Endothelial cell of umbilical vein (primary cell): ENCODE results near the gene CDK6. TPM values are rescaled to one million over a fixed set of nuclear protein-coding genes. Genes with fewer than 3 reads are reported as not detected.

Experiments
- BruUV-seq: library from RNA; stranded (reverse); fragments of 400-500 nt; replicated peaks from 2 replicates; lab custom pipeline; 2021; lab: Mats Ljungman, UMichigan
- CTCF ChIA-PET: fragments of 300-600, 350-600 bp; sonication (Branson Sonifier 250); formaldehyde crosslinking; loops from one replicate; lab custom pipeline; 2021; ENCODE audit warnings: antibody characterized with exemption, inconsistent platforms; lab: Charles Lee
- POLR2A ChIA-PET: fragments of 300-600, 350-600 bp; sonication (Branson Sonifier 250); formaldehyde crosslinking; loops from one replicate; lab custom pipeline; 2021; ENCODE audit warnings: antibody characterized with exemption, inconsistent platforms; lab: Charles Lee
- DNase-seq: peaks from one replicate; pipeline ENCODE4 v3.0.0-alpha.2; 2011; ENCODE audit warnings: low read depth, low spot score
- FAIRE-seq: peaks from 2 replicates; lab custom pipeline; 2011; peaks lifted over from hg19 to GRCh38; lab: Jason Lieb, UNC
- H2AFZ ChIP-seq: 2 replicates; pipeline ENCODE4 v1.6.0; 2012; ENCODE audit warnings: low read depth, low read length, control low read depth, inconsistent platforms
- H3K27ac ChIP-seq: 2 replicates; pipeline ENCODE4 v1.5.1; 2011; ENCODE audit warnings: low read depth, mild to moderate bottlenecking, control low read depth, low read length, moderate library complexity; ENCODE audit not compliant: insufficient read depth
- H3K27me3 ChIP-seq, 2 experiments: 2 replicates each; pipeline versions ENCODE4 v1.6.0 to v1.6.1; 2011; ENCODE audit warnings: low read length in 2 of 2, mixed read lengths in 1 of 2; ENCODE audit not compliant: control insufficient read depth in 2 of 2, insufficient read depth in 2 of 2
- H3K36me3 ChIP-seq, 2 experiments: 2 replicates in 1 of 2; 3 replicates in 1 of 2; pipeline ENCODE4 v1.5.1; 2011; ENCODE audit warnings: low read length in 2 of 2, mild to moderate bottlenecking in 1 of 2, moderate library complexity in 1 of 2; ENCODE audit not compliant: control insufficient read depth in 2 of 2, insufficient read depth in 2 of 2; ENCODE audit errors: extremely low read depth in 1 of 2
- H3K4me1 ChIP-seq: 3 replicates; pipeline ENCODE4 v1.5.1; 2011; ENCODE audit warnings: mild to moderate bottlenecking, low read length; ENCODE audit not compliant: control insufficient read depth, insufficient read depth; ENCODE audit errors: extremely low read depth
- H3K4me2 ChIP-seq: 2 replicates; pipeline ENCODE4 v1.6.1; 2011; ENCODE audit warnings: low read length, control low read depth, mixed read lengths; ENCODE audit not compliant: insufficient read depth
- H3K4me3 ChIP-seq, 3 experiments: fragments of 200-600 bp in 1 of 3; sonication (generic), shearing (Covaris generic) in 1 of 3; replicated peaks in 1 of 3; 2 replicates each; pipeline ENCODE4 v1.5.1; 2011 to 2016; ENCODE audit warnings: control low read depth in 3 of 3, low read length in 3 of 3, mild to moderate bottlenecking in 2 of 3, inconsistent platforms in 1 of 3, low read depth in 1 of 3, moderate library complexity in 1 of 3; ENCODE audit not compliant: insufficient read depth in 1 of 3
- H3K79me2 ChIP-seq: 2 replicates; pipeline ENCODE4 v1.6.0; 2012; ENCODE audit warnings: low read length, inconsistent platforms; ENCODE audit not compliant: control insufficient read depth, insufficient read depth
- H3K9ac ChIP-seq: replicated peaks from 2 replicates; pipeline ENCODE3; 2011; ENCODE audit warnings: low read length, control low read depth; ENCODE audit not compliant: insufficient read depth; ENCODE audit errors: extremely low read depth
- H3K9me1 ChIP-seq: replicated peaks from 3 replicates; pipeline ENCODE4 v1.6.0; 2011; ENCODE audit warnings: mild to moderate bottlenecking, low read length; ENCODE audit not compliant: control insufficient read depth, insufficient read depth; ENCODE audit errors: extremely low read depth
- H3K9me3 ChIP-seq: replicated peaks from 2 replicates; pipeline ENCODE4 v1.5.1; 2012; ENCODE audit warnings: low read length, inconsistent platforms; ENCODE audit not compliant: control insufficient read depth, insufficient read depth
- H4K20me1 ChIP-seq: replicated peaks from 2 replicates; pipeline ENCODE3; 2011; ENCODE audit warnings: mild to moderate bottlenecking, low read length; ENCODE audit not compliant: control insufficient read depth, insufficient read depth; ENCODE audit errors: extremely low read depth
- EZH2 ChIP-seq: IDR thresholded peaks from 2 replicates; pipeline ENCODE4 v1.6.1; 2012; ENCODE audit warnings: borderline replicate concordance, low read depth, mild to moderate bottlenecking, moderate library complexity, low read length, inconsistent platforms; ENCODE audit not compliant: severe bottlenecking
- FOS ChIP-seq: IDR thresholded peaks from 2 replicates; pipeline ENCODE4 v1.6.1; 2011; ENCODE audit warnings: mild to moderate bottlenecking, low read length, moderate library complexity, borderline replicate concordance; ENCODE audit not compliant: insufficient read depth
- GATA2 ChIP-seq: IDR thresholded peaks from 2 replicates; pipeline ENCODE4 v1.7.0; 2011; ENCODE audit warnings: low read depth, mild to moderate bottlenecking, moderate library complexity, mixed read lengths, low read length; ENCODE audit not compliant: insufficient read length, insufficient read depth
- JUN ChIP-seq: IDR thresholded peaks from 2 replicates; pipeline ENCODE4 v1.6.1; 2011; ENCODE audit warnings: borderline replicate concordance, low read depth; ENCODE audit not compliant: insufficient read length, insufficient read depth
- MYC ChIP-seq: IDR thresholded peaks from one replicate; pipeline ENCODE4 v1.6.1; 2011; ENCODE audit warnings: mild to moderate bottlenecking, low read depth, low read length
- POLR2AphosphoS5 ChIP-seq: IDR thresholded peaks from 2 replicates; pipeline ENCODE4 v1.6.1; 2012; ENCODE audit warnings: low read depth, mild to moderate bottlenecking, control low read depth, low read length, moderate library complexity; ENCODE audit not compliant: insufficient read depth
- dilution Hi-C: fragments of 300-500 bp; cut with MboI; formaldehyde crosslinking; loops from one replicate; pipeline ENCODE4 v1.15.0; 2019; ENCODE audit warnings: low sequenced_read_pairs; ENCODE audit not compliant: extremely low pct_ligation_motif_present
- intact Hi-C: fragments of 100-400 bp; cut with micrococcal nuclease; formaldehyde crosslinking; loops from one replicate; pipeline ENCODE4 v1.10.0; 2022
- polyA plus RNA-seq, 4 experiments: library from polyadenylated mRNA; depleted of rRNA in 3 of 4; stranded (reverse) in 3 of 4; unstranded in 1 of 4; fragments of >200 nt; gene quantifications; 2 replicates each; pipeline versions ENCODE4 v1.2.1 to v1.2.3, GENCODE V29; 2011 to 2012; ENCODE audit warnings: missing spikeins in 1 of 4
- total RNA-seq: library from RNA; stranded (reverse); gene quantifications from 2 replicates; pipeline ENCODE4 v1.2.3, GENCODE V29; 2021
- TF ChIP-seq, protein P1 (sequence below), 2 donors: IDR thresholded peaks; 1 replicate in 1 of 2; 2 replicates in 1 of 2; pipeline ENCODE4 v1.5.1; 2011; ENCODE audit warnings: low read length in 2 of 2, mild to moderate bottlenecking in 2 of 2, moderate library complexity in 2 of 2, control low read depth in 1 of 2, inconsistent platforms in 1 of 2, low read depth in 1 of 2; ENCODE audit not compliant: insufficient read depth in 1 of 2; ENCODE audit errors: extremely low read depth in 1 of 2
- TF ChIP-seq, protein P2 (sequence below): IDR thresholded peaks from 2 replicates; pipeline ENCODE4 v1.6.1; 2011; ENCODE audit not compliant: insufficient read depth, insufficient read length

The CDK6 gene
- total and polyA plus RNA-seq, 2 donors (not counting 3 experiments of a cell fraction or from before 2014, with no cell fraction given), result 6.0 to 28.2 TPM

GRCh38 chr7:92682330-92682729, 154.0 kb downstream of the CDK6 start:
- no peak for FAIRE-seq
- H3K9me3 ChIP-seq, result no peaks in the 10 kb centered on the region
- no peak for DNase-seq
- H3K36me3 ChIP-seq, result no peaks in the 10 kb centered on the region
- BruUV-seq, result no TSS peak
- H4K20me1 ChIP-seq, result no peaks in the 10 kb centered on the region
- ChIA-PET CTCF (no interaction called here), POLR2A (no interaction called here)
- H3K27me3 ChIP-seq, result no peaks in the 10 kb centered on the region
- H3K4me3 ChIP-seq, result no peak overlapping the region
- H3K9me1 ChIP-seq, result no peaks in the 10 kb centered on the region
- H3K9ac ChIP-seq, result no peak overlapping the region
- H3K4me2 ChIP-seq, result no peak overlapping the region
- no peak overlapping the region for H2AFZ ChIP-seq
- H3K27ac ChIP-seq, result no peak overlapping the region
- dilution Hi-C loops (no loop called here), intact Hi-C loops (no loop called here)
- TF ChIP-seq POLR2AphosphoS5, result no peak
- TF ChIP-seq MYC, result no peak
- TF ChIP-seq EZH2, result no peak
- TF ChIP-seq, protein P1, sequence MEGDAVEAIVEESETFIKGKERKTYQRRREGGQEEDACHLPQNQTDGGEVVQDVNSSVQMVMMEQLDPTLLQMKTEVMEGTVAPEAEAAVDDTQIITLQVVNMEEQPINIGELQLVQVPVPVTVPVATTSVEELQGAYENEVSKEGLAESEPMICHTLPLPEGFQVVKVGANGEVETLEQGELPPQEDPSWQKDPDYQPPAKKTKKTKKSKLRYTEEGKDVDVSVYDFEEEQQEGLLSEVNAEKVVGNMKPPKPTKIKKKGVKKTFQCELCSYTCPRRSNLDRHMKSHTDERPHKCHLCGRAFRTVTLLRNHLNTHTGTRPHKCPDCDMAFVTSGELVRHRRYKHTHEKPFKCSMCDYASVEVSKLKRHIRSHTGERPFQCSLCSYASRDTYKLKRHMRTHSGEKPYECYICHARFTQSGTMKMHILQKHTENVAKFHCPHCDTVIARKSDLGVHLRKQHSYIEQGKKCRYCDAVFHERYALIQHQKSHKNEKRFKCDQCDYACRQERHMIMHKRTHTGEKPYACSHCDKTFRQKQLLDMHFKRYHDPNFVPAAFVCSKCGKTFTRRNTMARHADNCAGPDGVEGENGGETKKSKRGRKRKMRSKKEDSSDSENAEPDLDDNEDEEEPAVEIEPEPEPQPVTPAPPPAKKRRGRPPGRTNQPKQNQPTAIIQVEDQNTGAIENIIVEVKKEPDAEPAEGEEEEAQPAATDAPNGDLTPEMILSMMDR (IDR thresholded peaks at IDR 0.05; ENCODE audit: extremely low read depth in 1 of 2, insufficient read depth in 1 of 2, low read depth in 1 of 2, low read length in 2 of 2), result no peak
- no peak for TF ChIP-seq JUN
- TF ChIP-seq GATA2, result no peak
- TF ChIP-seq FOS, result no peak
- TF ChIP-seq, protein P2, sequence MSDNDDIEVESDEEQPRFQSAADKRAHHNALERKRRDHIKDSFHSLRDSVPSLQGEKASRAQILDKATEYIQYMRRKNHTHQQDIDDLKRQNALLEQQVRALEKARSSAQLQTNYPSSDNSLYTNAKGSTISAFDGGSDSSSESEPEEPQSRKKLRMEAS, result no peak
- peaks cover 5% of the 10 kb centered on the region for H3K4me1 ChIP-seq
- no peaks in the 10 kb centered on the region for H3K79me2 ChIP-seq
